Coronary artery (tissue), 2 donors: Measurements from ENCODE around the gene NOXA1.

ENCODE experiments used
- DNase-seq: peaks from one replicate; pipeline ENCODE4 v3.0.0-alpha.2; 2017; ENCODE audit warnings: low spot score
- H3K27ac ChIP-seq, 2 donors: fragments of 200-600 bp; sonication (generic); one replicate each; pipeline ENCODE4 v1.5.1; 2016 to 2019
- H3K4me3 ChIP-seq: fragments of 200-600 bp; sonication (generic); 2 replicates; pipeline ENCODE4 v1.5.1; 2016; ENCODE audit warnings: mild to moderate bottlenecking, moderate library complexity
- TF ChIP-seq, protein P1 (sequence below): fragments of 200-600 bp; sonication (generic); IDR thresholded peaks from one replicate; pipeline ENCODE4 v1.5.1; 2019; ENCODE audit warnings: antibody characterized with exemption

Gene NOXA1

DNA sequence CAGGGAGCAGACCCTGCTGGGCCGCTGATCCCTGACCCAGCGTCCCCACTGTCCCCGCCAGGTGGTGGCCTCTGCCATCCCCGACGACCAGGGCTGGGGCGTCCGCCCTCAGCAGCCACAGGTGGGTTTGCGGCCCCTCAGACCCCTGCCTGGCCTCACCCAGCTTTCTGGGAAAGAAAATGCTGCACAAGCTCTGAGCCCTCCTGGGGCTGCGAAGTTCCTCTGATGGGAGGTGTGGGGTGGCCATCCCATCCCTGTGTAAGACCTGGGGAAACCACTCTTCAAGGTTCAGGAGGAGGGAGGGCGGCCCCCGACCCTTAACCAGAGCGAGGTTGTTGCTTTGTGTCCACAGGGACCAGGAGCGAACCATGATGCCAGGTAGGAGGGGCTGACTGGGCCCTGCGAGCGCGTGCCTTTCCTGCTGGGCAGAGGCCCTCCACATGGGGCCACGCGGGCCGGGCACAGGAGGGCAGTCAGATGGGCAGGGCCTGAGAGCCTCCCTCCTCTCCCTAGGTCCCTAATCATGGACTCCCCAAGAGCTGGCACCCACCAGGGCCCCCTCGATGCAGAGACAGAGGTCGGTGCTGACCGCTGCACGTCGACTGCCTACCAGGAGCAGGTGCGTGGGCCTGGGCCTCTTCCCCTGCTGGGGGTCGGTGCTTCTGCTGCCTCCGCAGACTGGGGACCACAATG, 7.7 kb downstream of the NOXA1 start:
- H3K4me3 ChIP-seq, result no peak overlapping the region
- no peak overlapping the region for H3K27ac ChIP-seq
- DNase-seq, result no peak
- TF ChIP-seq, protein P1, sequence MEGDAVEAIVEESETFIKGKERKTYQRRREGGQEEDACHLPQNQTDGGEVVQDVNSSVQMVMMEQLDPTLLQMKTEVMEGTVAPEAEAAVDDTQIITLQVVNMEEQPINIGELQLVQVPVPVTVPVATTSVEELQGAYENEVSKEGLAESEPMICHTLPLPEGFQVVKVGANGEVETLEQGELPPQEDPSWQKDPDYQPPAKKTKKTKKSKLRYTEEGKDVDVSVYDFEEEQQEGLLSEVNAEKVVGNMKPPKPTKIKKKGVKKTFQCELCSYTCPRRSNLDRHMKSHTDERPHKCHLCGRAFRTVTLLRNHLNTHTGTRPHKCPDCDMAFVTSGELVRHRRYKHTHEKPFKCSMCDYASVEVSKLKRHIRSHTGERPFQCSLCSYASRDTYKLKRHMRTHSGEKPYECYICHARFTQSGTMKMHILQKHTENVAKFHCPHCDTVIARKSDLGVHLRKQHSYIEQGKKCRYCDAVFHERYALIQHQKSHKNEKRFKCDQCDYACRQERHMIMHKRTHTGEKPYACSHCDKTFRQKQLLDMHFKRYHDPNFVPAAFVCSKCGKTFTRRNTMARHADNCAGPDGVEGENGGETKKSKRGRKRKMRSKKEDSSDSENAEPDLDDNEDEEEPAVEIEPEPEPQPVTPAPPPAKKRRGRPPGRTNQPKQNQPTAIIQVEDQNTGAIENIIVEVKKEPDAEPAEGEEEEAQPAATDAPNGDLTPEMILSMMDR, result no peak

DNA sequence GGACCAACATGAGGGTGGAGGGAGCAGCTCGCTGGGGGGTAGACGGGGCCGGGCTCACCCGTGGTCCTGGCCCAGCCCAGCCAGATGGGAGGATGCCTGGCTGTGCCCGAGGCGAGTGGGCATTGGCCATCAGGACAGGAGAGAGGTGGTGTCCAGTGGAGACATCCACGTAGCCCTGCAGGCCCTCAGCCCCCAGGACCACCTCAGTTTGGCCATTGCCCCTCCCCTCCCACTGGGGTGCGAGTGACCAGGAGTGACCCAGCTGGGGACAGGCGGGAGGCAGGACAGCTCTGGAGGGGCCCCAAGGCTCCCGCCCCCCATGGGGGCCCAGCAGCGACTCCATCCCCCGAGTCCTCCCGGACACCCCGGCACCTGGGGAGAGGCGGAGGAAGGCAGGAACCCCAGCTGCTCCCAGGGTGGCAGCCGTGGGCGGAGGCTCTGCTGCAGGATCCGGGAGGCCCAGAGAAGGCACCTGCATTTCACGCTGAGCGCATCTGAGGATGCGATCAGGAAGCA, 8.3 kb downstream of the NOXA1 start:
- TF ChIP-seq, protein P1, result no peak
- no peak overlapping the region for H3K27ac ChIP-seq
- DNase-seq, result no peak

GRCh38 chr9:137432687-137433348, 9.6 kb downstream of the NOXA1 start:
- DNase-seq, result no peak
- H3K4me3 ChIP-seq, result no peak overlapping the region
- TF ChIP-seq, protein P1, result no peak
- H3K27ac ChIP-seq, result no peak overlapping the region

More for the DNA sequence above, 8.3 kb downstream of the NOXA1 start:
- H3K4me3 ChIP-seq, result no peak overlapping the region

DNA sequence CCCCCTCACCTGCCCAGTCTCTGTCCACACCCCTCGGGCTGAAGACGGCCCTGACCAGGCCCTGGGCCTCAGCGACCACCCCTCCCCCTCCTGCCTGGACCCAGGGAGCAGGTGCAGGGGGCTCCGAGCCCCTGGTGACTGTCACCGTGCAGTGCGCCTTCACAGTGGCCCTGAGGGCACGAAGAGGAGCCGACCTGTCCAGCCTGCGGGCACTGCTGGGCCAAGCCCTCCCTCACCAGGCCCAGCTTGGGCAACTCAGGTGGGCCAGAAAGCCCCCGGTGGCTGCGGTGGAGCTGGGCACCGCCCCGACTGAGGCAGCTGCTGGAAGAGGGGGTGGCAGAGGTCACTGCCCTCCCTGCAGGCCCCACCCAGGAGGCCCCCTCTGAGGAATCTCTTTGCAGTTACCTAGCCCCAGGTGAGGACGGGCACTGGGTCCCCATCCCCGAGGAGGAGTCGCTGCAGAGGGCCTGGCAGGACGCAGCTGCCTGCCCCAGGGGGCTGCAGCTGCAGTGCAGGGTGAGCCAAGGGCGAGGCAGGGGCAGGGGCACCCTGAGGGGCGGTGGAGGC, 10.2 kb downstream of the NOXA1 start:
- Histone ChIP-seq H3K4me3 (no peak overlapping the region), H3K27ac (no peak overlapping the region)
- TF ChIP-seq, protein P1, result no peak
- DNase-seq, result no peak

GRCh38 chr9:137433916-137434431, 10.8 kb downstream of the NOXA1 start:
- no peak overlapping the region for H3K27ac ChIP-seq
- TF ChIP-seq, protein P1, result no peak
- DNase-seq, result no peak
- H3K4me3 ChIP-seq, result no peak overlapping the region

DNA sequence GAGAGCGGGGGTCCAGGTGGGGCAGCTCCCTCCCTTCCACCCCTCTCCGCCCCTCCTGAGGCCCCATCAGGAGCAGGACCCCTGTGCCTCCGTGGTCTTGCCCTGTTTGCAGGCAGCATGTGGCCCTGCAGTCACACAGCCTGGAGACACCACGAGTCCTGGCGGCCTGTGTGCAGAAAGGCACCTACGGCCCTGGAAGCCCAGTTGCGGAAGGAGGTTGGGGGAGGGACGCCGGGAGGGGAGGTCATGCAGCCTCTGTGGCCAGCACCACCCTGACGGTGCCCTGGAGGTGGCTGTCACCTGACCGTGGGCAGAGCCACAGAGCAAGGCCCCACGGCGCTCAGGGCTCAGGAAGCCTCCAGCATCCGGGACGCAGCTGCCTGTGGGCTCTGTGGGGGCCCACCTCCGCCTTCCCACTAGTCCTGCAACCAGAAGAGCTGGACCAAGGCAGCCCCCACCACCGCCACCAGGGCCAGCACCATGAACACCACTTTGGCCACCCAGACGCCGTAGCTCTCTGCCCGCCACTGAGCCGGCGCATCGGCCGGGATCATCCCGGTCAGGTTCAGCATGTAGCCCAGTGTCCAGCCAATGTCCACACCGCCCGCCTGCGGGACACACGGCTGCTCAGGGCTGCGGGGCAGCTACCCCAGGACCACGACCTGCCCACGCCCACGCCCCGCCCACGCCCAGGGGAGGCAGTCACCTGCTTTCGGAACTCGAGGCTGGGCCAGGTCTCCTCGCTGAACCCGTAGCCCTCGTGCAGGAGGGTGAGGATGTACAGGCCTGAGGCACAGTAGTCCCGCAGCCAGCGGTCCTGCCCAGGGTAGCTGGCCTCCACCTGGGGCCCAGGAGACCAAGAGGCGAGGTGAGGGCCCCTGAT, 11.5 kb downstream of the NOXA1 start:
- no peak overlapping the region for H3K4me3 ChIP-seq
- H3K27ac ChIP-seq, result no peak overlapping the region
- no peak for DNase-seq
- TF ChIP-seq, protein P1, result no peak
